ENCODE data around the gene ZBTB16. TPM values are rescaled to one million over a fixed set of nuclear protein-coding genes. Genes with fewer than 3 reads are reported as not detected.
A peak's percentile ranks its signal among the peaks of the same experiment; 100 is the strongest.

Gene ZBTB16
- polyA plus RNA-seq, 1 donor from 2014 or later: 0.45 TPM

- Histone ChIP-seq H3K9me2 (ENCODE audit: insufficient read depth, low read length) (no peaks in the 10 kb centered on the region), H3K4me3 (ENCODE audit: low read length) (no peak overlapping the region), H3K4me2 (ENCODE audit: low read length) (no peak overlapping the region), H3F3A (ENCODE audit: insufficient read depth, low read length, poor library complexity, severe bottlenecking) (no peaks in the 10 kb centered on the region), H3K79me2 (replicated peaks; ENCODE audit: insufficient read depth, low read length) (no peaks in the 10 kb centered on the region), H3K9ac (ENCODE audit: low read length) (no peak overlapping the region), H3K9me3 (ENCODE audit: low read length) (no peaks in the 10 kb centered on the region), H3K27me3 (ENCODE audit: insufficient read depth, low read depth, low read length) (no peaks in the 10 kb centered on the region), H4K20me1 (ENCODE audit: insufficient read depth) (no peaks in the 10 kb centered on the region), H2AFZ (ENCODE audit: low read depth, low read length) (no peak overlapping the region), H3K27ac (ENCODE audit: low read length) (no peak overlapping the region), H3K36me3 (ENCODE audit: insufficient read depth, low read length) (no peaks in the 10 kb centered on the region)
- no peak for TF ChIP-seq POLR2AphosphoS5 (IDR thresholded peaks at IDR 0.05)
- TF ChIP-seq REST (IDR thresholded peaks at IDR 0.05; ENCODE audit: borderline replicate concordance): no peak
- TF ChIP-seq SMC3 (conservative IDR thresholded peaks at IDR 0.05; ENCODE audit: poor library complexity): no peak
- no peak for TF ChIP-seq EZH2 (IDR thresholded peaks at IDR 0.05; ENCODE audit: borderline replicate concordance, insufficient read depth, low read length, poor library complexity, severe bottlenecking)
- TF ChIP-seq RAD21 (conservative IDR thresholded peaks at IDR 0.05): no peak
- no peak for TF ChIP-seq MXI1 (conservative IDR thresholded peaks at IDR 0.05; ENCODE audit: poor library complexity, severe bottlenecking)
- TF ChIP-seq EP300 (conservative IDR thresholded peaks at IDR 0.05; ENCODE audit: poor library complexity, severe bottlenecking): no peak
- TF ChIP-seq CTCF (IDR thresholded peaks at IDR 0.05; ENCODE audit: poor library complexity, severe bottlenecking): no peak
- no peak for TF ChIP-seq TAF1 (IDR thresholded peaks at IDR 0.05; ENCODE audit: low read depth)
These were observed 220.5 kb downstream of the ZBTB16 start for GRCh38 chr11:114279792-114280546.

- peak; percentile 83 for TF ChIP-seq SMC3 (conservative IDR thresholded peaks at IDR 0.05; ENCODE audit: poor library complexity)
- TF ChIP-seq POLR2AphosphoS5 (IDR thresholded peaks at IDR 0.05): no peak
- peak; percentile 86 for TF ChIP-seq CTCF (IDR thresholded peaks at IDR 0.05; ENCODE audit: poor library complexity, severe bottlenecking)
- no peak for TF ChIP-seq REST (IDR thresholded peaks at IDR 0.05; ENCODE audit: borderline replicate concordance)
- TF ChIP-seq RAD21 (conservative IDR thresholded peaks at IDR 0.05): peak; percentile 89
- H3F3A ChIP-seq (ENCODE audit: insufficient read depth, low read length, poor library complexity, severe bottlenecking): no peaks in the 10 kb centered on the region
- H3K27me3 ChIP-seq (ENCODE audit: insufficient read depth, low read depth, low read length): no peaks in the 10 kb centered on the region
- no peak overlapping the region for H2AFZ ChIP-seq (ENCODE audit: low read depth, low read length)
- H3K36me3 ChIP-seq (ENCODE audit: insufficient read depth, low read length): no peaks in the 10 kb centered on the region
- no peak overlapping the region for H3K9ac ChIP-seq (ENCODE audit: low read length)
- H3K27ac ChIP-seq (ENCODE audit: low read length): no peak overlapping the region
- no peaks in the 10 kb centered on the region for H4K20me1 ChIP-seq (ENCODE audit: insufficient read depth)
- H3K4me2 ChIP-seq (ENCODE audit: low read length): no peak overlapping the region
- H3K4me3 ChIP-seq (ENCODE audit: low read length): no peak overlapping the region
- no peaks in the 10 kb centered on the region for H3K79me2 ChIP-seq (replicated peaks; ENCODE audit: insufficient read depth, low read length)
- H3K9me3 ChIP-seq (ENCODE audit: low read length): no peaks in the 10 kb centered on the region
- H3K9me2 ChIP-seq (ENCODE audit: insufficient read depth, low read length): no peaks in the 10 kb centered on the region
These were observed 221.2 kb downstream of the ZBTB16 start for GRCh38 chr11:114280696-114281095.
